Activated CD4-positive, alpha-beta T cell treated with anti-CD3 and anti-CD28 coated beads, Interleukin-2, amount 50 U/mL, for 4 hours (primary cell): Measurements from ENCODE around the gene LY86.

Source experiments
- DNase-seq, 2 experiments: peaks; one replicate each; pipeline ENCODE4 v3.0.0-alpha.2; 2020

Gene LY86

DNA sequence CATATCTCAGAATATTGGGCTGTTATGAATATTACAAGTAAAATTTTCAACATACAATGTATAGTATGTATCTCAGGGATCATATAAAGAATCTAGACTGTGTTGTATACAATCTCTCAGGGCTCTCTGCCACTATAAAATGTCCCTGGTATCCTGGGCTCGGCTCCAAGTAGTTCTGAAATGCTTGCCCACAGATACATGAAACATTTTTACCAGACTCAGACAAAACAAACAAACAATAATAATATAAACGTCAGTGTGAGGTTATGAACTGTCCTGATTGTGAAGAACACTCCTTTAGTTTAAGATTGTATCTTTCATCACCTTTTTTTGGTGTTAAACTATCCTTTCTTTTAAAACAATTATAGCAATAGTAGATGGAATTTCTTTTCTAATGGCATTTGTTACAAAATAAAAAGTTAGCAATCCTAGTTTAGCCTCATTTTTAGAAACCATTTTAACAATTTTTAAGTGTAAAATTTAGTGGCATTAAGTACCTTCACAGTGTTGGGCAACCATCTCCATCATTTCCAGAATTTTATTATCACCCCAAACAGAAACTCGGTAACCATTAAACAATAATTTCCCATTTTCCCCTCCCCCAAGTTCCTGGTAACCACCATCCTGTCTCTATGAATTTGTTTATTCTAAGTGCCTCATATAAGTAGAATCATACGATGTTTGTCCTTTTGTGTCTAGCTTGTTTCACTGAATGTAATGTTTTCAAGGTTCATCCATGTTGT, 17.4 kb upstream of the LY86 start:
- no peak for DNase-seq

- no peak for DNase-seq
Observed at GRCh38 chr6:6575143-6575542, 13.4 kb upstream of the LY86 start.

DNA sequence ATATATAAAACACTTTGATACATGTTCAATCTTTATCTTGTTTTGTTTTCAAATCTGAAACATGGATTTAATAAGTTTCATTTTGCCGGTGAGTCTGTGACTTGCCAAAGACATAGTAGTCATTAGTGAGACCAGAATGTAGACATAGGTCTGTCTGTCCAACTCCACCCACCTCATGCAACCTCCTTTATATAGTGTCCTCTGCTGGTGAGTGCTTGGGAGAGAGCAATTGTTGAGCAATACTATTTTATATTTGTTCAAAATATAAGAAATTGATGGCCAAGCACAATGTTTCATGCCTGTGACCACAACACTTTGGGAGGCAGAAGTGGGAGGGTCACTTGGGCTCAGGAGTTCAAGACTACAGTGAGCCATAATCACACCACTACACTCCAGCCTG, 10.8 kb upstream of the LY86 start:
- no peak for DNase-seq

GRCh38 chr6:6579281-6579680, 9.2 kb upstream of the LY86 start:
- no peak for DNase-seq

DNA sequence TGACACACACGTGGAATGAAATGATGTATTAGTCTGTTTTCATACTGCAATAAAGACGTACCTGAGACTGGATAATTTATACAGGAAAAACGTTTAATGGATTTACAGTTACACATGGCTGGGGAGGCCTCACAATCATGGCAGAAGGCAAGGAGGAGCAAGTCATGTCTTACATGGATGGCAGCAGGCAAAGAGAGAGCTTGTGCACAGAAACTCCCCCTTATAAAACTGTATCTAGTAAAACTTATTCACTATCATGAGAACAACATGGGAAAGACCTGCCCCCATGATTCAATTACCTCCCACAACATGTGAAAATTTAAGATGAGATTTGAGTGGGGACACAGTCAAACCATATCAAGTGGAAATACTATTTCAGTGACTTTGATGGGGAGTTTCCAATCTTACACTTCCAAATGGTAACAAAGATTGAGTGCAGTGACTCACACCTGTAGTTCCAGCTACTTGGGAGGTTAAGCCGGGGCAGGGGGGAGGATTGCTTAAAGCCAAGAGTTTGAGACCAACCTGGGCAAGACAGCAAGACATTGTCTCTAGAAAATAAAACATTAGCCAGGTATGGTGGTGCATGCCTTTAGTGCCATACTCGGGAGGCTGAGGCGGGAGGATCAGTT, 8.2 kb upstream of the LY86 start:
- DNase-seq = no peak

- peak in 1 of 2 experiments; percentile 7 for DNase-seq
Observed at GRCh38 chr6:6581054-6581453, 7.5 kb upstream of the LY86 start.

DNA sequence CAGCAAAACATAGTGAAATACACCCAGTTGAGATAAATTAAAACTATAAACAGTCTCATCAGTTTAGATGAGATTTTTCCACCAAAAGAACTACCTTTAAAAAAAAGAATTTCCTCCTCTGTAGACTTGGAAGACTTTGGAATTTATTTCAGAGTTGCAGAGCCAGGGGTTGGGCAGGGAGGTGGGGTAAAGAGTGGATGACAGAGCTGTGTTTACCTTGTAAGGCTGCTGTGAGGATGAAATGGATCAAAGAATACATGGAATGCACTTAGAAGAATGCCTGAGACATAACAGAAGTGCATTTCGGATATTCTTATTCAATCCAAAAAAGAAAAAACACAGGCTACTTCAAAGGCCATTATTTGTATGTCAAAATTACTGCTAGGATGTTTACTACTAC, 6.4 kb upstream of the LY86 start:
- no peak for DNase-seq

- no peak for DNase-seq
Observed at GRCh38 chr6:6583836-6584235, 4.7 kb upstream of the LY86 start.

DNA sequence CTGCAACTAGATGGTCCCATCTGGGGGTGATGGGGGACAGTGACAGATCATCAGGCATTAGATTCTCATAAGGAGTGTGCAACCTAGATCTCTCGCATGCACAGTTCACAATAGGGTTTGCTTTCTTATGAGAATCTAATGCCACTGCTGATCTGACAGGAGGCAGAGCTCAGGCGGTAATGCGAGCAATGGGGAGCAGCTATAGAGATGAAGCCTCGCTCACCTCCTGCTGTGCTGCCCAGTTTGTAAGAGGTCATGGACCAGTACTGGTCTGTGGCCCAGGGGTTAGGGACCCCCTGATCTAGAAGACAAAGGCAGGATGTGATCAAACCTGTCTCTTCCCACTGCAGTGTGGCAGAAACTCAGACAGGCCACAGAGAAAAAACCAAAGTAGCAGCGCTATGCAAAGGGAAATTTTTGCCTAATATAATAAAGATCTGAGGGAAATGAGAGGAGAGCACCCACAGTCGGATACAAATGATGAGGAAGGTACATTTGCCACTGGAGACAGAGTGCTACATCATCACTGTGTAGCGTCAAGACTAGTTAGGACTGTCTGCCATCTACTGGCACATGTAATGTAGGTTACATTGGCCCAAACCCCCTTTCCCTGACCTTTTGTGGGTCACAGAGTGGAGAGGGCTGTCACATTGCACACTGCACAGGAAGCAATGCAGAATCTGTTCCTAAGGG, 4.1 kb upstream of the LY86 start:
- DNase-seq = no peak

DNA sequence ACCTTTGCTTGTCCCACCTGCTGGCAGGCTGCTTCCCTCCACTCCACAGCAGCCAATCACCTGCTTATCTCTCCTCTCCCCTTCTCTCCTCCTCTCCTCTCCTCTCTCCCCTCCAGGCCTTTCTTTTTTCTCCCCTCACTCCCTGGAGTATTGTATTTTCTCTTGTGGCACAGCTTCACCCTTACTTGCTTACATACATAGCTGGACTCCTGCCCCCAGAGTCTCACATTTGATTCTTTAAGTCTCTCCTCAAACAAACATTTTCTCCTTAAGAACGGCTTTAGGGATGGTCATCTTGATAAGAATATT, 3.6 kb upstream of the LY86 start:
- DNase-seq = no peak

- DNase-seq = no peak
Observed at GRCh38 chr6:6586167-6586566, 2.4 kb upstream of the LY86 start.

DNA sequence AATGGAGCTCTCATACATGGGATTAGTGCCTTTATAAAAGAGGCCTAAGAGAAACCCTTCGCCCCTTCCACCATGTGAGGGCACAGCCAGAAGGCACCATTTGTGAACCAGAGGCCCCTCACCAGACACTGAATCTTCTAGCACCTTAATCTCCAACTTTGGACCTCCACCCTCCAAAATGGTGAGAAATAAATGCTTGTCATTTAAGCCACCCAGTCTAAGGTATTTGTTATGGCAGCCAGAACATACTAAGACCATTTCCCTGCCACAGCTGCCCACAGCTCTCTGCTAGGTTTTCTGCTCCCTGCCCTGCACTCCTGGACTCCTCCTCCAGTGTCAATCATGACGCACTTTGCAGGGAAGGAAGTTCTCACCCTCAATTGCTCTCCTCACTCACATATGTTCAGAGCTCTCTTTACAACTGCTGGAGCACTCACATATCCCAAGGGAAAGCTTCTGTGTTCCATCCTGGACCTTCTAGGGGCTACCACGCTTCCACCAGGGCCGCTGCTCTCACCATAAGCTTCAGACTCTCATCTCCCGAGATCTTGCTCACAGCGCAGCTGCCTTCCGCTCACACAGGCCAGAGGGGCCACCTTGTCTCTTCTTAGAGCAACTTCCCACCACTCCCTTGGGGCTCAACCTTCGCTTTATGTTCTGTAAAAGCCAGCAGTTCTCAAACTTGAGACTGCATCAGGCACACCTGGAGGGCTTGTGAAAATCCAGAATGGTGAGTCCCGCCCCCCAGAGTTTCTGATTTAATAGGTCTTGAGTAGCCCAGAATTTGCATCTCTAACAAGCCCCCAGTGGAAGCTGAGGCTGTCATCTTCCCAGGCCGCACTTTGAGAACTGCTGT, 1.6 kb upstream of the LY86 start:
- no peak for DNase-seq

GRCh38 chr6:6587696-6588063, 840 bp upstream of the LY86 start:
- no peak for DNase-seq

DNA sequence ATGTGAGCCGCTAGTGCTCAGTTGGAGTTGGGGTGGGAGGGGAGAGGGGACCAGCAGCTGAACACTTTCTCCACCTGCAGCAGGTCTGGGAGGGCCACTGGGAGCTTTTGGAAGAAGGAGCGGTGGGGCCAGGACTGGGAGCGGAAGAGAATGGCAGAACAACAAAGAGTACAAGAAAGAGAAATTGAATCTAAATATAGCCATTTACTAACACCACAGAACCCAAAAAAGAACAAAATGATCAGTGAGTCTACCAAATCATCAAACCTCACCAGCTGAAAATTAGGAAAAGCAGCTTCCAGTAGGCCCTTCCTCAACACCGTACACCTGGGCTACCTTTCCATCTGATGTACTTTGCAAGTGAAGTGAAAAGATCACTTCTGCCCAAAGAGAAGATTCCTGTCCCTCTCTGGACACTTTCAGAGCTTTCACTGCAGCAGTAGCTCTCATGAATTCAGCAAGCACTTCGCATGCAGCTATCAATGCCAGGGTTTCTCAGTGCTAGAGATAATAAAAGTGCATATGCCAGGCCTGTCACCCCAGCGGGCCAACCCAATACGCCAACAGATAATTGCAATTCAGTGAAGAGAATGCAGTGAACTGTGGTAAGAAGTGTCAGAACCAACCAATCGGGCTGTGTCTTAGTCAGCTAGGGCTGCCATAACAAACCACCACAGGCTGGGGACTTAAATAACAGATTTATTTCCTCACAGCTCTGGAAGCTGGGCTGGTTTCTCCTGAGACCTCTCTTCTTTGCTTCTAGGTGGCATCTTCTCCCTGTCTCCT, 597 bp downstream of the LY86 start:
- DNase-seq = no peak

- no peak for DNase-seq
Observed at GRCh38 chr6:6590530-6590929, 2.0 kb downstream of the LY86 start.

DNA sequence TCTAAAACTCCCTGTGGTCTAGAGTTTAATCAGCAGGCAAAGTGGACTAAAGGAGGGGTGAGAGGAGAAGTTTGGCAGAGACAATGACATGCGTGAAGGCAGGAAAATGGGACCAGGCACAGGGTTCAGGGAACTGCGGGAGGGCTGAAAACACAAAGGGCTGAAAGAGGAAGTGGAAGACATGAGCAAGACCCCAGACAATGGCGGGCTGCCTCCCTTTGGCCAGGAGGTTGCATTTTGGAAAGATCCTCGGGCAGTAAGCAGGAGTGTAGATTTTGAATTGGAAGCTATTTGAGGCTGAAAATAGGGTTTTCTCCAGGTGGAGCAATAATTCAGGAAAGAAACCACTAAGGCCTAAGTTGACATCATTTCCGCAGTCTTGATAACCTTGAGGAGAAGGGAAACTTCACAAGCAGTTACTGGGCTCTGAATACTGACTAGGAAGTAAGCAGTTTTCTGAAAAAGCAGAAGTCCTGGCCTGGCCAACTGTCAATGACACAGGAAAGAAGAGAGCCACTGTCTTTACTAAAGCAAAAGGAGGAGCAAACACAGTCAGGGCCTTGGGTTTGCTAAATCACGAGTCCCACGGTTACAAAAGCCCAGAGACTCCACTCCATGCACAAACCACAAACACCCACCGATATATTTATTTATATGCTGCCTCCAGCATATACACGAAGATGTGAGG, 3.4 kb downstream of the LY86 start:
- no peak for DNase-seq

DNA sequence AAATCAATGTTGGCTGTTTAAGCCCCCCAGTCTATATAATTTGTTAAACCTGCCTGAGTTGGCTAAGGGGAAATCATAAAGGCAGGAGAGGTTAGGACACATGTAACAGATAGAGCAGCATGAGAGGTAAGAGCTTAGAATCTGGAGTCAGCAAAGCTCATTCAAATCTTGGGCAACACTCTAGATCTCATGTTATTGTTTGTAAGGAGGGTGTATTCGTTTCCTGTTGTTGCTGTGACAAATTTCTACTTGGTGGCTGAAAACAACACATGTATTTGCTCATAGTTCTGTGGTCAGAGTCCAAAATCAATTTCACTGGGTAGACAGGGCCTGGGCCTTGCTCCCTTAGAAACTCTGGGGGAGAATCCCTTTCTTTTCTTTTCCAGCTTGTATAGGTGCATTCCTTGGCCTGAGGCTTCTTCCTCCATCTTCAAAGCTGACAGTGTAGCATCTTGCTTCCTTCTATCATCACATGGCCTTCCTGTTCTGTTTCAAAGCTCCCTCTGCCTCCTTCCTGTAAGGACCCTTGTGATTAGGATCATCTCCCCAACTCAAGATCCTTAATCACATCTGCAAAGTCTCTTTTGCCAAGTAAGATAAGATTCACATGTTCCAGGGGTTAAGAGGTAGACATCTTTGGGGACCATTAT, 4.4 kb downstream of the LY86 start:
- DNase-seq = no peak

DNA sequence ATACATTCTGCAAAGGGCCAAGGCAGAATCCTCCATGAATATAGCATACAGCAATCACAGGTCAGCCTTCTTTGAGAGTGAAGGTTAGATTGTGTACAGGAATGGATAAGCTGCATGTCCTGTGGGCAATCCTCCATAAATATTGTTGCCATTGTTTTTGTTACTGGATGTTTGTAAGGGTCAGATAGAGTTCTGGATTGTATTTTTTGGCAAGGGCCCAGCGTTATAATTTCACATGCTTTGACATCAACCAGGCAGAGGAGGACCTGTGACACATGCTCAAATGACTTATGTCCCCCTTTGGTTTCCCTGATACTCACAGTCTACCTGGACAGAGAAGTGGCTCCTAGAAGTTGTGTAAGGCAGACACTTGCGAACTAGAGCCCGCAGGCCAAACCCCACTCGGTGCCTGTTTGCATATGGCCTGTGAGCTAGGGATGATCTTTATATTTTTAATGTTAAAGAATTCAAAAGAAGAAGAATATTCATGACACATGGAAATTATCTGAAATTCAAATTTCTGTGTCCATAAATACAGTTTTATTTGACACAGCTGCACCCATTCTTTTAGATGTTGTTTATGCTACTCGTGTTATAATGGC, 5.4 kb downstream of the LY86 start:
- DNase-seq = no peak

DNA sequence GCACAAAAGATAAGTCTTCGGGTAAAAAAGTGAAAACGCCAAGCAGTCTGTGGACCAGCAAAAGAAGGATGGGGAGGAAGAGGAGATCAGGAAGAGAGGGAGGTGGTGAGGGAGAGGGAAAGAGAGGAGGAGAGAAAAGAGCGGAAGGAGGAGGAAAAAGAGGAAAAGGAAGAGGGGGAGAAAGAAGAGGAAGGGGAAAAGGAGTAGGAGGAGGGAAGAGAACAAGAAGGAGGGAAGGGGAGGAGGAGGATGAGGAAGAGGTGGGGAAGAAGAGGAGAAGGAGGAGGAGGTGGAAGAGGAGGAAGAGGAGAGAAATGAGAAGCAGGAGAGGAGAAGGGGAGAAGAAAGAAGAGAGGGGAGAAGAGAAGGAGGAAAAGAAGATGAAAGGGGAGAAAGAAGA, 6.5 kb downstream of the LY86 start:
- DNase-seq = no peak

DNA sequence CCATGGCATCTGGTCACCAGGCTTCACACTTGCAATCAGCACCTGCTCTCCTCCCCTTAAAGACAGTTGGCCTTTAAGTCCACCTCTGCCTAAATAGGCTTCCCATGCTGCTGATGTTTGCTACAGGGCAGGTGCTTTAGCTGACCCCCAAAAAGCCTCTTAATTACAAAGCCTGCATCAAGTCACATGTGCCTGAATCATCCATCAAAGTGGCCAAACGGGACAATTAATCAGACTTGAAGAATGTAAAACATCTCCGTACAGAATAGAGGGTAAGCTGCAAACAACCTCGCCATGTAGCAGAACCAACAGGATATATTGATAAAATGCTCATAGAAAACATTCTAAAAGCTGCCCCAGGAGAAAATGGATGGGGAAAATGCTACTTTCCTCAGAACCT, 7.4 kb downstream of the LY86 start:
- DNase-seq = no peak
